ENCODE data around the gene ZMYND12. TPM values are rescaled to one million over a fixed set of nuclear protein-coding genes. Genes with fewer than 3 reads are reported as not detected.

ZMYND12 gene
- total and polyA plus RNA-seq, 2 of the 4 experiments (the other 2 are of a cell fraction) = under 0.01 to 0.03 TPM

DNA sequence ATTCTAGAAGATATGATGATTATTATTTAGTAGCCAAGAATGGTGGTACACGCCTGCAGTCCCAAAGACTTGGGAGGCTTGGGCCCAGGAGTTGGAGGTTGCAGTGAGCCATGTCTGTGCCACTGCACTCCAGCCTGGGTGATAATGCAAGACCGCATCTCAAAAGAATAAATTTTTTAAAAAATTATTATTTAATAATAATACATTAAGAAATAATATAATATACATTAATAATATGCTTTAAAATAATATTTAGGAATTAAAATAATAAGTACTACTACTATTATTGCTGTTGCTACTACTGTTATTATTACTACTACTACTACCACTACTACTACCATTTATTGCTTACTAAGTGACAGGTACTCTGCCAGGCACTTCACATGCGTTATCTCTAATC is 34.4 kb upstream of the ZMYND12 start:
- H3K27me3 ChIP-seq (ENCODE audit: control insufficient read depth, insufficient read depth, low read length) = no peaks in the 10 kb centered on the region
- no peak overlapping the region for H4K5ac ChIP-seq (ENCODE audit: low read depth, low read length)
- no peak overlapping the region for H2AK5ac ChIP-seq (ENCODE audit: low read depth, low read length)
- no peaks in the 10 kb centered on the region for H3K36me3 ChIP-seq (ENCODE audit: control insufficient read depth, insufficient read depth, low read length)
- H2BK5ac ChIP-seq (ENCODE audit: low read depth, low read length, poor library complexity, severe bottlenecking) = no peak overlapping the region
- no peak overlapping the region for H3K23ac ChIP-seq (ENCODE audit: low read depth, low read length)
- intact Hi-C loops (cut with micrococcal nuclease) = no loop called here
- no peak overlapping the region for H3K18ac ChIP-seq (ENCODE audit: low read depth, low read length)
- no peak for ATAC-seq (ENCODE audit: low read depth)
- H3K9me3 ChIP-seq (ENCODE audit: control insufficient read depth, insufficient read depth, low read length) = no peaks in the 10 kb centered on the region
- no TSS peak for BruUV-seq (replicated peaks)
- no peak overlapping the region for H4K8ac ChIP-seq (ENCODE audit: low read depth in 2 of 2, low read length in 2 of 2)
- no peak overlapping the region for H2BK120ac ChIP-seq (ENCODE audit: low read depth, low read length)
- no peak overlapping the region for H2AFZ ChIP-seq (replicated peaks; ENCODE audit: low read length, poor library complexity)
- H3K27ac ChIP-seq (ENCODE audit: insufficient read depth, low read length) = no peak overlapping the region
- TF ChIP-seq MXI1 (IDR thresholded peaks at IDR 0.05; ENCODE audit: borderline replicate concordance, low read depth, low read length) (no peak), MAZ (IDR thresholded peaks at IDR 0.05; ENCODE audit: borderline replicate concordance, low read depth, low read length) (no peak), RAD21 (IDR thresholded peaks at IDR 0.05; ENCODE audit: low read length) (no peak), FOS (IDR thresholded peaks at IDR 0.05; ENCODE audit: low read depth, low read length) (no peak), NFE2L2 (IDR thresholded peaks at IDR 0.05; ENCODE audit: low read depth, low read length) (no peak), CEBPB (IDR thresholded peaks at IDR 0.05; ENCODE audit: low read depth, low read length) (no peak), MAFK (IDR thresholded peaks at IDR 0.05; ENCODE audit: low read depth, low read length) (no peak), CHD1 (IDR thresholded peaks at IDR 0.05; ENCODE audit: low read depth, low read length) (no peak), RFX5 (IDR thresholded peaks at IDR 0.05; ENCODE audit: low read depth, low read length) (no peak), POLR2A (IDR thresholded peaks at IDR 0.05; ENCODE audit: low read depth, low read length) (no peak), BHLHE40 (IDR thresholded peaks at IDR 0.05; ENCODE audit: low read depth, low read length) (no peak), RCOR1 (IDR thresholded peaks at IDR 0.05; ENCODE audit: insufficient replicate concordance, low read length) (no peak), SMC3 (IDR thresholded peaks at IDR 0.05; ENCODE audit: low read depth, low read length) (no peak)
- TF ChIP-seq, protein P1, sequence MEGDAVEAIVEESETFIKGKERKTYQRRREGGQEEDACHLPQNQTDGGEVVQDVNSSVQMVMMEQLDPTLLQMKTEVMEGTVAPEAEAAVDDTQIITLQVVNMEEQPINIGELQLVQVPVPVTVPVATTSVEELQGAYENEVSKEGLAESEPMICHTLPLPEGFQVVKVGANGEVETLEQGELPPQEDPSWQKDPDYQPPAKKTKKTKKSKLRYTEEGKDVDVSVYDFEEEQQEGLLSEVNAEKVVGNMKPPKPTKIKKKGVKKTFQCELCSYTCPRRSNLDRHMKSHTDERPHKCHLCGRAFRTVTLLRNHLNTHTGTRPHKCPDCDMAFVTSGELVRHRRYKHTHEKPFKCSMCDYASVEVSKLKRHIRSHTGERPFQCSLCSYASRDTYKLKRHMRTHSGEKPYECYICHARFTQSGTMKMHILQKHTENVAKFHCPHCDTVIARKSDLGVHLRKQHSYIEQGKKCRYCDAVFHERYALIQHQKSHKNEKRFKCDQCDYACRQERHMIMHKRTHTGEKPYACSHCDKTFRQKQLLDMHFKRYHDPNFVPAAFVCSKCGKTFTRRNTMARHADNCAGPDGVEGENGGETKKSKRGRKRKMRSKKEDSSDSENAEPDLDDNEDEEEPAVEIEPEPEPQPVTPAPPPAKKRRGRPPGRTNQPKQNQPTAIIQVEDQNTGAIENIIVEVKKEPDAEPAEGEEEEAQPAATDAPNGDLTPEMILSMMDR (conservative IDR thresholded peaks at IDR 0.05; ENCODE audit: low read depth, low read length) = no peak
- TF ChIP-seq, protein P2, sequence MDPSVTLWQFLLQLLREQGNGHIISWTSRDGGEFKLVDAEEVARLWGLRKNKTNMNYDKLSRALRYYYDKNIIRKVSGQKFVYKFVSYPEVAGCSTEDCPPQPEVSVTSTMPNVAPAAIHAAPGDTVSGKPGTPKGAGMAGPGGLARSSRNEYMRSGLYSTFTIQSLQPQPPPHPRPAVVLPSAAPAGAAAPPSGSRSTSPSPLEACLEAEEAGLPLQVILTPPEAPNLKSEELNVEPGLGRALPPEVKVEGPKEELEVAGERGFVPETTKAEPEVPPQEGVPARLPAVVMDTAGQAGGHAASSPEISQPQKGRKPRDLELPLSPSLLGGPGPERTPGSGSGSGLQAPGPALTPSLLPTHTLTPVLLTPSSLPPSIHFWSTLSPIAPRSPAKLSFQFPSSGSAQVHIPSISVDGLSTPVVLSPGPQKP (IDR thresholded peaks at IDR 0.05; ENCODE audit: borderline replicate concordance, low read depth, low read length) = no peak
- TF ChIP-seq, protein P3, sequence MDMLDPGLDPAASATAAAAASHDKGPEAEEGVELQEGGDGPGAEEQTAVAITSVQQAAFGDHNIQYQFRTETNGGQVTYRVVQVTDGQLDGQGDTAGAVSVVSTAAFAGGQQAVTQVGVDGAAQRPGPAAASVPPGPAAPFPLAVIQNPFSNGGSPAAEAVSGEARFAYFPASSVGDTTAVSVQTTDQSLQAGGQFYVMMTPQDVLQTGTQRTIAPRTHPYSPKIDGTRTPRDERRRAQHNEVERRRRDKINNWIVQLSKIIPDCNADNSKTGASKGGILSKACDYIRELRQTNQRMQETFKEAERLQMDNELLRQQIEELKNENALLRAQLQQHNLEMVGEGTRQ (IDR thresholded peaks at IDR 0.05; ENCODE audit: low read depth, low read length) = no peak
- no peaks in the 10 kb centered on the region for H3K79me1 ChIP-seq (ENCODE audit: low read depth in 1 of 2, low read length in 2 of 2)
- no peak overlapping the region for H3K4ac ChIP-seq (ENCODE audit: low read depth, low read length)
- no peaks in the 10 kb centered on the region for H3K9me1 ChIP-seq (ENCODE audit: insufficient read depth, low read length)
- no peaks in the 10 kb centered on the region for H3K4me1 ChIP-seq (ENCODE audit: control insufficient read depth, insufficient read depth, low read length)
- no peak overlapping the region for H2BK15ac ChIP-seq (ENCODE audit: low read depth, low read length)
- DNase-seq = no peak
- no peak overlapping the region for H3K4me3 ChIP-seq (ENCODE audit: insufficient read depth, low read depth, low read length)
- H4K20me1 ChIP-seq (ENCODE audit: insufficient read depth, low read length) = no peaks in the 10 kb centered on the region
- H3K4me2 ChIP-seq (ENCODE audit: low read depth, low read length) = no peak overlapping the region
- H2AK9ac ChIP-seq (replicated peaks; ENCODE audit: low read depth, low read length, poor library complexity) = no peak overlapping the region
- H3K14ac ChIP-seq (replicated peaks; ENCODE audit: low read depth, low read length) = no peak overlapping the region
- ChIA-PET CTCF (no interaction called here), POLR2A (ENCODE audit: unreplicated experiment) (no interaction called here)
- dilution Hi-C loops (cut with HindIII; ENCODE audit: low sequenced_read_pairs, unreplicated experiment) = no loop called here
- no CpG with 5 or more reads among the region's 3 CpGs for WGBS, 2 experiments (ENCODE audit: extremely low coverage in 2 of 2, insufficient read length in 1 of 2)
- in situ Hi-C loops (cut with MboI; ENCODE audit: low sequenced_read_pairs) = no loop called here
- H3K9ac ChIP-seq (ENCODE audit: low read depth, low read length) = no peak overlapping the region
- H3K56ac ChIP-seq (ENCODE audit: extremely low read depth, insufficient read depth, low read length) = no peak overlapping the region
- no peak overlapping the region for H2BK20ac ChIP-seq (ENCODE audit: low read depth, low read length)
- no peak overlapping the region for H4K91ac ChIP-seq (ENCODE audit: insufficient read depth, low read depth, low read length)

Measured in IMR-90 (cell line).